Measurements from ENCODE around the gene TDRD9. TPM values are rescaled to one million over a fixed set of nuclear protein-coding genes. Genes with fewer than 3 reads are reported as not detected.

Gene TDRD9
- total RNA-seq, 1 experiment from 2014 or later = 0.07 TPM

DNA sequence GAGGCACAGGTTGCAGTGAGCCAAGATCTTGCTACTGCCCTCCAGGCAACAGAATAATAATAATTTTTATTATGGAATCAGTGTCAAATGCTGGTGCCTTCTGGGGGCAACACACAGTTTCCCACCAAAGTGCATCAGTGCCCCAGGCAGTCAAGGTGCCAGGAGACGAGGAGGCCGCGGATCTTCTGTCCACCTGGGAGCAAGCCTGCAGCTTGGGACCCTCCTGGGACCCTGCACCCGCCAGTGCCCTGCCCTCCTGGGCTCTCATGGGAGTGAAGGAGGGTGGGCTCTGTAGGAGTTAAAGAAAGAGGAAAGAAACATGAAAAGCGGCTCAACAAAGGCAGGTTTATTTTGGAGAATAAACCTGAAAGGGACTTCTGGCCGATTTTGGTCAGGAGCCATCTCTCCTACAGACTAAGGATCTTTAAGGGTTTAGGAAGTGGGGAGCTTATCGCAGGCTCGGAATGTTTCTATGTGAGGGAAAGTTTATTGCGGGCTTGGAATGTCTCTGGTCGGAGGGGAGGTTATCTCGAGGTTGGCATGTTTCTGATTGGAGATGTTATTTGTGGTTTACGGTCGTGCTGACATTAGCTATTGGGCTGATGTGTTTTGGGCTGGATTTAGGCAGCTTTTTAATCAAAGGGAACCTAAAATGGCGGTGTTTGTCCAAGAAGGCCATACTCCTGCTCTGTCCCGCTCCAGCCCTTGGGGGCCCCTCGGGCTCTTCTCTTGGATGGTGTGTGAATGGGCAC, 156.2 kb downstream of the TDRD9 start:
- Histone ChIP-seq H3K9me3 (ENCODE audit: low read length) (no peaks in the 10 kb centered on the region), H3K36me3 (ENCODE audit: low read depth, low read length) (no peaks in the 10 kb centered on the region), H3K9ac (ENCODE audit: low read length) (no peak overlapping the region), H3K27ac (ENCODE audit: low read length) (no peak overlapping the region), H3K79me2 (ENCODE audit: low read length) (no peaks in the 10 kb centered on the region), H3F3A (ENCODE audit: low read length, unreplicated experiment) (no peaks in the 10 kb centered on the region), H3K4me3 (ENCODE audit: low read length) (no peak overlapping the region), H3K27me3 (ENCODE audit: low read length) (no peaks in the 10 kb centered on the region), H4K20me1 (ENCODE audit: low read length) (no peaks in the 10 kb centered on the region), H3K9me2 (replicated peaks; ENCODE audit: low read length) (no peaks in the 10 kb centered on the region), H3K4me2 (ENCODE audit: low read length) (no peak overlapping the region), H3K4me1 (ENCODE audit: insufficient read depth, low read length) (no peaks in the 10 kb centered on the region), H2AFZ (ENCODE audit: low read length) (no peak overlapping the region)
- no peak for ATAC-seq
- no peak for DNase-seq
- no TSS peak for BruUV-seq (replicated peaks)
- ChIA-PET CTCF (interaction anchor here (0.6 kb wide), 1 partner anchor 667 kb away, joined by 3 read pairs; no protein-coding TSS in a partner anchor), POLR2A (ENCODE audit: unreplicated experiment) (no interaction called here)
- intact Hi-C loops (cut with micrococcal nuclease) = no loop called here
- TF ChIP-seq EZH2phosphoT487 (IDR thresholded peaks at IDR 0.05; ENCODE audit: borderline replicate concordance, low read length) (no peak), CTCF (conservative IDR thresholded peaks at IDR 0.05; ENCODE audit: low read depth, low read length) (no peak), EZH2 (IDR thresholded peaks at IDR 0.05; ENCODE audit: low read length, unreplicated experiment) (no peak)

DNA sequence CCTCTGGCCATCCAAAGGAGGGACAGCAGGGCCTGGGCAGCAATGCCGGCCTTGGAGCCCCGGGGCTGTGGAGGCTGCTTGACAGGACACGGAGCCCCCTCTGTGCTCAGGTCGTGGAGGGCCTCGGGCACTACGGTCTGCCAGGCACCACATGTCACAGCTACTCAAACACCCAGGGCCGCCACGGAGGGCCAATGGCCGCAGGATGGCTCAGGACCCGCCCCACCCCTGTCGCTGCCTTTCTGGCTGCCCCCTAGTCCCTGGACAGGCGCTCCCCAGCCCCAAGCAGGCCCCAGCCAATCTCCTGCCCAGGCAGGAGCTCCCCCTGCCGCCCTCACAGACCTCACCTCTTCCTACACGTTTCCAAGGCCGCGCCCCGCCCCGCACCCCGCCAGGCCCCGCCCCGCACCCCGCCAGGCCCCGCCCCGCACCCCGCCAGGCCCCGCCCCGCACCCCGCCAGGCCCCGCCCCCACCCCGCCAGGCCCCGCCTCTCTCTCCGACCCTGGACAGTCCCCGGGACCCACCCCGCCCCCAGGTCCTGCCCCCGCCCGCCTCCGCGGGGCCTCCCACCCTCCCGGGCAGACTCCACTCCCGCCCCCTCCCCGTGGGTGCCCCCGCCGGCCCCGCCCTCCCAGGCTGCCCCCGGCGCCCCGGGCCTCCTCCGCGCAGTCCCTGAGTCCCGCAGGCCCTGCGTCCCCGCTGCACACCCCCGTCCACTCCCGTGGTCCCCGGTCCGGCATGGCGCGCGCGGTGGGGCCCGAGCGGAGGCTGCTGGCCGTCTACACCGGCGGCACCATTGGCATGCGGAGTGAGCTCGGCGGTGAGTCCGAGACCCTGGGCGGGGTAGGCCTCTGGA, 157.0 kb downstream of the TDRD9 start, which contains the start of gene ASPG:
ASPG (plus strand) TSS at position 669 of the 857 bp plus-strand sequence; CDS start at position 740, 71 bp downstream.
- no peak within 1 kb of the TSS for H3K4me2 ChIP-seq (ENCODE audit: low read length)
- CTCF ChIA-PET = no interaction called here

More for the DNA sequence above, 157.0 kb downstream of the TDRD9 start, which contains the start of gene ASPG:
- Histone ChIP-seq H3K9me3 (ENCODE audit: low read length) (no peaks in the 10 kb centered on the region), H3K79me2 (ENCODE audit: low read length) (no peaks in the 10 kb centered on the region), H3K9me2 (replicated peaks; ENCODE audit: low read length) (no peaks in the 10 kb centered on the region), H3F3A (ENCODE audit: low read length, unreplicated experiment) (no peaks in the 10 kb centered on the region), H3K27ac (ENCODE audit: low read length) (no peak within 1 kb of the TSS), H2AFZ (ENCODE audit: low read length) (no peak within 1 kb of the TSS), H4K20me1 (ENCODE audit: low read length) (no peaks in the 10 kb centered on the region), H3K36me3 (ENCODE audit: low read depth, low read length) (no peaks in the 10 kb centered on the region), H3K4me1 (ENCODE audit: insufficient read depth, low read length) (no peaks in the 10 kb centered on the region), H3K4me3 (ENCODE audit: low read length) (no peak within 1 kb of the TSS), H3K9ac (ENCODE audit: low read length) (no peak within 1 kb of the TSS), H3K27me3 (ENCODE audit: low read length) (no peaks in the 10 kb centered on the region)
- intact Hi-C loops (cut with micrococcal nuclease) = no loop called here
- no peak for DNase-seq
- BruUV-seq (replicated peaks) = no TSS peak
- no peak for TF ChIP-seq CTCF (conservative IDR thresholded peaks at IDR 0.05; ENCODE audit: low read depth, low read length)
- no peak for TF ChIP-seq EZH2phosphoT487 (IDR thresholded peaks at IDR 0.05; ENCODE audit: borderline replicate concordance, low read length)
- no peak for TF ChIP-seq EZH2 (IDR thresholded peaks at IDR 0.05; ENCODE audit: low read length, unreplicated experiment)
- ATAC-seq = no peak
- POLR2A ChIA-PET (ENCODE audit: unreplicated experiment) = no interaction called here
